Loucy (cell line): ENCODE data around the gene PPFIA4.
A peak's percentile ranks its signal among the peaks of the same experiment; 100 is the strongest.

Source experiments
- H2AFZ ChIP-seq: fragments of 200-600 bp; sonication (generic); 2 replicates; pipeline ENCODE4 v1.6.0; 2016; ENCODE audit warnings: antibody characterized with exemption, mild to moderate bottlenecking, low read length, moderate library complexity
- H3F3A ChIP-seq: fragments of 200-600 bp; 2 replicates; pipeline ENCODE4 v1.6.0; 2016; ENCODE audit warnings: antibody characterized with exemption, low read depth, mild to moderate bottlenecking
- H3K27me3 ChIP-seq: fragments of 200-600 bp; sonication (generic); 2 replicates; pipeline ENCODE4 v1.6.1; 2014; ENCODE audit warnings: low read length, mild to moderate bottlenecking; ENCODE audit not compliant: insufficient read depth, poor library complexity, severe bottlenecking
- H3K36me3 ChIP-seq: fragments of 200-600 bp; sonication (generic); 2 replicates; pipeline ENCODE4 v1.6.1; 2016; ENCODE audit warnings: low read length; ENCODE audit not compliant: insufficient read depth
- H3K4me1 ChIP-seq: fragments of 200-600 bp; sonication (generic); 2 replicates; pipeline ENCODE4 v1.5.1; 2014; ENCODE audit warnings: low read length, mild to moderate bottlenecking; ENCODE audit not compliant: insufficient read depth, poor library complexity, severe bottlenecking
- H3K4me2 ChIP-seq: fragments of 200-600 bp; sonication (generic); 2 replicates; pipeline ENCODE4 v1.6.0; 2014; ENCODE audit warnings: antibody characterized with exemption, low read length, low read depth, mild to moderate bottlenecking; ENCODE audit not compliant: poor library complexity, severe bottlenecking
- H3K4me3 ChIP-seq: fragments of 200-600 bp; sonication (generic); 2 replicates; pipeline ENCODE4 v1.5.1; 2014; ENCODE audit warnings: low read length, mild to moderate bottlenecking, mixed read lengths; ENCODE audit not compliant: poor library complexity, severe bottlenecking
- H3K79me2 ChIP-seq: fragments of 200-600 bp; sonication (generic); 2 replicates; pipeline ENCODE4 v1.6.1; 2014; ENCODE audit warnings: low read length; ENCODE audit not compliant: insufficient read depth
- H3K9ac ChIP-seq: fragments of 200-600 bp; sonication (generic); 2 replicates; pipeline ENCODE4 v1.6.0; 2014; ENCODE audit warnings: mild to moderate bottlenecking, low read depth, low read length, moderate library complexity; ENCODE audit not compliant: poor library complexity, severe bottlenecking
- H3K9me2 ChIP-seq: fragments of 200-600 bp; sonication (generic); replicated peaks from 2 replicates; pipeline ENCODE4 v1.6.1; 2016; ENCODE audit warnings: low read depth, low read length, mixed read lengths
- H3K9me3 ChIP-seq: fragments of 200-600 bp; sonication (generic); 2 replicates; pipeline ENCODE4 v1.6.1; 2014; ENCODE audit warnings: mild to moderate bottlenecking, antibody characterized with exemption, low read length, low read depth; ENCODE audit not compliant: insufficient read depth
- H4K20me1 ChIP-seq: fragments of 200-600 bp; sonication (generic); 2 replicates; pipeline ENCODE4 v1.6.0; 2014; ENCODE audit warnings: antibody characterized with exemption, low read length, mild to moderate bottlenecking; ENCODE audit not compliant: insufficient read depth, poor library complexity, severe bottlenecking
- EZH2phosphoT487 ChIP-seq: fragments of 200-600 bp; IDR thresholded peaks from 2 replicates; pipeline ENCODE4 v1.6.1; 2018; ENCODE audit warnings: antibody characterized with exemption, mild to moderate bottlenecking, moderate library complexity, borderline replicate concordance
- TF ChIP-seq, protein P1 (sequence below): fragments of 200-600 bp; sonication (generic); conservative IDR thresholded peaks from 2 replicates; pipeline ENCODE4 v1.5.1; 2014; ENCODE audit warnings: mild to moderate bottlenecking, antibody characterized with exemption, low read length

PPFIA4 gene

GRCh38 chr1:203036537-203036936 lies 10.2 kb downstream of the PPFIA4 start:
- no peaks in the 10 kb centered on the region for H3K79me2 ChIP-seq
- H3K36me3 ChIP-seq = no peaks in the 10 kb centered on the region
- H3F3A ChIP-seq = no peaks in the 10 kb centered on the region
- peaks cover 7% of the 10 kb centered on the region for H3K4me1 ChIP-seq
- no peaks in the 10 kb centered on the region for H3K9me2 ChIP-seq
- H3K9ac ChIP-seq = no peak overlapping the region
- TF ChIP-seq, protein P1, sequence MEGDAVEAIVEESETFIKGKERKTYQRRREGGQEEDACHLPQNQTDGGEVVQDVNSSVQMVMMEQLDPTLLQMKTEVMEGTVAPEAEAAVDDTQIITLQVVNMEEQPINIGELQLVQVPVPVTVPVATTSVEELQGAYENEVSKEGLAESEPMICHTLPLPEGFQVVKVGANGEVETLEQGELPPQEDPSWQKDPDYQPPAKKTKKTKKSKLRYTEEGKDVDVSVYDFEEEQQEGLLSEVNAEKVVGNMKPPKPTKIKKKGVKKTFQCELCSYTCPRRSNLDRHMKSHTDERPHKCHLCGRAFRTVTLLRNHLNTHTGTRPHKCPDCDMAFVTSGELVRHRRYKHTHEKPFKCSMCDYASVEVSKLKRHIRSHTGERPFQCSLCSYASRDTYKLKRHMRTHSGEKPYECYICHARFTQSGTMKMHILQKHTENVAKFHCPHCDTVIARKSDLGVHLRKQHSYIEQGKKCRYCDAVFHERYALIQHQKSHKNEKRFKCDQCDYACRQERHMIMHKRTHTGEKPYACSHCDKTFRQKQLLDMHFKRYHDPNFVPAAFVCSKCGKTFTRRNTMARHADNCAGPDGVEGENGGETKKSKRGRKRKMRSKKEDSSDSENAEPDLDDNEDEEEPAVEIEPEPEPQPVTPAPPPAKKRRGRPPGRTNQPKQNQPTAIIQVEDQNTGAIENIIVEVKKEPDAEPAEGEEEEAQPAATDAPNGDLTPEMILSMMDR = no peak
- TF ChIP-seq EZH2phosphoT487 = no peak
- H2AFZ ChIP-seq = no peak overlapping the region
- no peaks in the 10 kb centered on the region for H4K20me1 ChIP-seq
- H3K9me3 ChIP-seq = no peaks in the 10 kb centered on the region
- H3K4me3 ChIP-seq = no peak overlapping the region
- no peak overlapping the region for H3K4me2 ChIP-seq
- no peaks in the 10 kb centered on the region for H3K27me3 ChIP-seq

DNA sequence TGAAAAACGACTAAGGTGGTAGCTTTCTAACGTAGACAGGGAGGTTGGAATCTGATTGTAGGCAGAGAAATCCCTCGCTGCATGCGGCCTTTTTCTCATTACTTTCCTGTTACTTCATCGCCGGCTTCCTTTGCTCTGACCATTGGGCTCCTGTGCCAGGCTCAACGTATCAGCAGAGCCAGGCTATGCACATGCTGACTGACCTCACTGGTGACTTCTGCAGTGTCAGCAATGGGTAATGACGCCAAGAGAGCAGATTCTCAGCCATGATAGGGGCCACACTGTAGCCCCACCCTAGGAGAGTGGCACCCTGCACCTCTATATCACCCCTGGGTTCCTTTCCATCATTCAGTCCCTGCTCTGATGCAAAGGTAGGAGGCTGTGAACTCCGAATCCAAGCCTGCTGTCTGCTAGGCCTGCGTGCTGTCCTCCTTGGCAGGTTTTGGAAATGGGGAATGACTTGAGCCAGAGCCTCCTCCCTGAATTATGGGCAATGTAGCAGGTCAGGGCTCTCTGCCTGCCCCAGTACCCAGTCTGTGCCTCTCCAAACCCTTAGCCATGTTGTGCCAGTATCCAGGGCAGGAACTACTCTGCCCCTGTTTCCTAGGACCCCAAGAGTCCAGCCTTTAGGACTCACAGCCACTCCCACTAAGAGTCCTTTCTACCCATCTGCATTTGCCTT lies 11.4 kb downstream of the PPFIA4 start:
- peaks cover 7% of the 10 kb centered on the region for H3K4me1 ChIP-seq
- no peaks in the 10 kb centered on the region for H3K27me3 ChIP-seq
- H3K9me2 ChIP-seq = no peaks in the 10 kb centered on the region
- peak overlapping the region; percentile 28 for H3K4me2 ChIP-seq
- H3K4me3 ChIP-seq = no peak overlapping the region
- H3F3A ChIP-seq = no peaks in the 10 kb centered on the region
- H3K9ac ChIP-seq = no peak overlapping the region
- no peaks in the 10 kb centered on the region for H3K36me3 ChIP-seq
- no peaks in the 10 kb centered on the region for H3K79me2 ChIP-seq
- no peaks in the 10 kb centered on the region for H4K20me1 ChIP-seq
- H2AFZ ChIP-seq = no peak overlapping the region
- no peak for TF ChIP-seq EZH2phosphoT487
- TF ChIP-seq, protein P1 = no peak
- no peaks in the 10 kb centered on the region for H3K9me3 ChIP-seq

DNA sequence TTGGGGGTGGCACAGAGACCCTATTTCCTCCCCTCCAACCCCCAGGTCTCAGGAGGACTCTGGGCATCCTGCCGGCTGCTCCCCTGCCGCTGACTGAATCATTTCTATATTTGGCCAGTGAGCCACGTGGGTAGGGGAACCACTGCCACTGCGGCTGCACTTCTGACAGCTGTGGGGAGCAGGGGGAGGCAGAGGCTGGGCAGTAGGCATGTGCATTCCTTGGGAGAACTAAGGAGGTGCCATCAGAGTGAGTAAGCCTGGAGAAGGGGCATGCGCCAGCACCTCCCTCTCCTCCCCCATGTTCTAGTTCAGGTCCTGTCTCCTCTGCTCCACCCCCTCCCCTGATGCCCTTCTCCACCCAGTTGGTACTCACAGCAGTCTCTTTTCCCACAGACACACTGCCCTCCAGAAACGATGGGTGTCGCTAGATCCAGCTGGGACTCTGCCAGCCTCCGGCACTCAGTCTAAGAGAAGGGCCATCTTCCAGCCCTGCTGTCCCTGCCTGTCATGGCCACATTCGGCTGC lies 12.0 kb downstream of the PPFIA4 start:
- no peaks in the 10 kb centered on the region for H4K20me1 ChIP-seq
- no peak for TF ChIP-seq EZH2phosphoT487
- TF ChIP-seq, protein P1 = no peak
- H3K4me3 ChIP-seq = no peak overlapping the region
- no peaks in the 10 kb centered on the region for H3K27me3 ChIP-seq
- no peak overlapping the region for H2AFZ ChIP-seq
- peaks cover 7% of the 10 kb centered on the region for H3K4me1 ChIP-seq
- no peaks in the 10 kb centered on the region for H3K9me3 ChIP-seq
- no peaks in the 10 kb centered on the region for H3K9me2 ChIP-seq
- H3K4me2 ChIP-seq = peak overlapping the region; percentile 28
- no peak overlapping the region for H3K9ac ChIP-seq
- no peaks in the 10 kb centered on the region for H3K36me3 ChIP-seq
- H3K79me2 ChIP-seq = no peaks in the 10 kb centered on the region
- H3F3A ChIP-seq = no peaks in the 10 kb centered on the region
